ENCODE results near the gene NAB1.

Gene NAB1

GRCh38 chr2:190646780-190647522 is 1.9 kb upstream of the NAB1 start:
- Histone ChIP-seq H3K27me3 (ENCODE audit: insufficient read depth, low read depth, severe bottlenecking) (no peaks in the 10 kb centered on the region), H3K4me3 (ENCODE audit: low read depth, low read length) (no peak overlapping the region), H3K9me3 (ENCODE audit: severe bottlenecking) (no peaks in the 10 kb centered on the region), H3K27ac (no peak overlapping the region), H3K36me3 (0 out of 2 replicates have a peak, but pooled peaks cover 4% of the 10 kb centered on the region)
- DNase-seq: no peak
- TF ChIP-seq CTCF (IDR thresholded peaks at IDR 0.05; ENCODE audit: low read depth, low read length): no peak

- TF ChIP-seq CTCF (IDR thresholded peaks at IDR 0.05; ENCODE audit: low read depth, low read length): no peak
- no peaks in the 10 kb centered on the region for H3K9me3 ChIP-seq (ENCODE audit: severe bottlenecking)
- peak overlapping the region; percentile 93 for H3K4me3 ChIP-seq (ENCODE audit: low read depth, low read length)
- H3K27me3 ChIP-seq (ENCODE audit: insufficient read depth, low read depth, severe bottlenecking): no peaks in the 10 kb centered on the region
- DNase-seq: peak; percentile 89
- H3K27ac ChIP-seq: peak overlapping the region; percentile 81
- peaks cover 8% of the 10 kb centered on the region; the same call in 1 of the 2 replicates for H3K36me3 ChIP-seq
Observed at GRCh38 chr2:190648289-190649034, 421 bp upstream of the NAB1 start.

- Histone ChIP-seq H3K36me3 (peaks cover 8% of the 10 kb centered on the region; the same call in 1 of the 2 replicates), H3K9me3 (ENCODE audit: severe bottlenecking) (no peaks in the 10 kb centered on the region), H3K27ac (peak overlapping the region; percentile 97), H3K27me3 (ENCODE audit: insufficient read depth, low read depth, severe bottlenecking) (no peaks in the 10 kb centered on the region), H3K4me3 (ENCODE audit: low read depth, low read length) (peak overlapping the region; percentile 92)
- DNase-seq: no peak
- no peak for TF ChIP-seq CTCF (IDR thresholded peaks at IDR 0.05; ENCODE audit: low read depth, low read length)
Observed at GRCh38 chr2:190649798-190650390, 1.0 kb downstream of the NAB1 start.

GRCh38 chr2:190651413-190651812 is 2.5 kb downstream of the NAB1 start:
- no peak for TF ChIP-seq CTCF (IDR thresholded peaks at IDR 0.05; ENCODE audit: low read depth, low read length)
- no peak for DNase-seq
- Histone ChIP-seq H3K27me3 (ENCODE audit: insufficient read depth, low read depth, severe bottlenecking) (no peaks in the 10 kb centered on the region), H3K9me3 (ENCODE audit: severe bottlenecking) (no peaks in the 10 kb centered on the region), H3K27ac (no peak overlapping the region), H3K36me3 (peaks cover 8% of the 10 kb centered on the region; the same call in 1 of the 2 replicates), H3K4me3 (ENCODE audit: low read depth, low read length) (no peak overlapping the region)

- TF ChIP-seq CTCF (IDR thresholded peaks at IDR 0.05; ENCODE audit: low read depth, low read length): no peak
- no peak for DNase-seq
- no peak overlapping the region for H3K4me3 ChIP-seq (ENCODE audit: low read depth, low read length)
- H3K9me3 ChIP-seq (ENCODE audit: severe bottlenecking): no peaks in the 10 kb centered on the region
- H3K27ac ChIP-seq: no peak overlapping the region
- peaks cover 8% of the 10 kb centered on the region; the same call in 1 of the 2 replicates for H3K36me3 ChIP-seq
- no peaks in the 10 kb centered on the region for H3K27me3 ChIP-seq (ENCODE audit: insufficient read depth, low read depth, severe bottlenecking)
Observed at GRCh38 chr2:190653231-190653630, 4.3 kb downstream of the NAB1 start.

All from WERI-Rb-1 (cell line).